Naive B cell (primary cell): ENCODE measurements around the gene PRTFDC1. TPM values are rescaled to one million over a fixed set of nuclear protein-coding genes. Genes with fewer than 3 reads are reported as not detected.
A peak's percentile ranks its signal among the peaks of the same experiment; 100 is the strongest.

Source experiments
- ATAC-seq, 2 donors: fragments of 150-1000 bp; cut with Tn5 transposase; 2 replicates each; pipeline ENCODE4 v1.10.0; 2021; ENCODE audit warnings: low read depth in 2 of 2, mild to moderate bottlenecking in 2 of 2, moderate library complexity in 2 of 2
- DNase-seq: peaks from one replicate; pipeline ENCODE4 v3.0.0; 2022
- H3K27ac Mint-ChIP-seq, 6 donors: one replicate each; pipeline ENCODE4 v1.8.0; 2020 to 2022; ENCODE audit warnings: mild to moderate bottlenecking in 6 of 6, mixed read lengths in 6 of 6, moderate library complexity in 5 of 6, inconsistent platforms in 2 of 6
- H3K27me3 Mint-ChIP-seq, 3 donors: one replicate each; pipeline ENCODE4 v1.8.0; 2021 to 2022; ENCODE audit warnings: mixed read lengths in 3 of 3, mild to moderate bottlenecking in 1 of 3
- H3K36me3 Mint-ChIP-seq, 2 donors: one replicate each; pipeline ENCODE4 v1.8.0; 2020 to 2022; ENCODE audit warnings: mixed read lengths in 2 of 2, inconsistent platforms in 1 of 2, mild to moderate bottlenecking in 1 of 2
- H3K4me1 Mint-ChIP-seq, 3 donors: one replicate each; pipeline ENCODE4 v1.8.0; 2020 to 2022; ENCODE audit warnings: mixed read lengths in 3 of 3, inconsistent platforms in 1 of 3, mild to moderate bottlenecking in 1 of 3, moderate library complexity in 1 of 3
- H3K4me3 Mint-ChIP-seq, 8 donors: one replicate each; pipeline ENCODE4 v1.8.0; 2020 to 2022; ENCODE audit warnings: mild to moderate bottlenecking in 8 of 8, mixed read lengths in 8 of 8, moderate library complexity in 8 of 8, inconsistent platforms in 2 of 8
- H3K9me3 Mint-ChIP-seq, 7 donors: one replicate each; pipeline ENCODE4 v1.8.0; 2020 to 2022; ENCODE audit warnings: mixed read lengths in 7 of 7, mild to moderate bottlenecking in 5 of 7, inconsistent platforms in 2 of 7, moderate library complexity in 1 of 7
- polyA plus RNA-seq, 6 donors: library from polyadenylated mRNA; unstranded; fragments of 300-500 nt; fragmentation: Illumina TruSeq; gene quantifications; one replicate each; pipeline ENCODE4 v1.2.3, GENCODE V29; 2021; ENCODE audit warnings: low read depth in 6 of 6

Gene PRTFDC1
- polyA plus RNA-seq, 6 donors from 2014 or later, result 0.15 to 0.38 (median 0.32) TPM; not detected in 3

DNA sequence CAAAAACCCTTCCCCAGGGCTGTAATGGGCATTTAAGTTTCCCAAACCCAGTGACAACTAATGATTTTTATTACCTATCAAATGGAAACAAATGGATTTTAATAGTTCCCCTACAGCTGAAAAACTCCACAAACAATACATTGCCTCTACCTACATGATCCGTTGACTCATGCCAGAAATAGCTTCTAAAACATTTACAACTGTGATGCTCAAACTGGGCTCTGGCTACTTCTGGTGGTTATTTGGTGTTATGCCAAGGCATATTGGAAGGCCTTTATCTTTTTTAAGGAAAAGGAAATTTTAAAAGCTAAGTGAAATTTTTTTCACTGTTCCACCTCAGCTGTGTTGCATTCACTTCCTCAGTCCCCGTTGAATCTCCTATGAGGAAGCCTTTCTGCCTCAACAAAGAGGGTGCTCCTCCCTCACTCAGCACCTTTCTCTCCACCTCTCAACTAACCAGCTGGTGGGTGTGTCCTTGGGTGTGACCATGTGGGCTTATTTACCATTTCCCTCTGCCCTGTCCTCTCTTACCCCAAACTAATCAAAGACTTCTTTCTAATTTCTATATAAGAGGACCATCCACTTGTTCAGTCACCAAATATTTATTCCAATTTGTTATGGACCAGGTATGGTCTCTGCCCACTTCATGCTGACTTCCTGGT is 82.9 kb downstream of the PRTFDC1 start:
- Mint-ChIP-seq H3K27me3 (peaks cover 4 to 24% (median 10%) of the 10 kb centered on the region in 3 donors), H3K4me3 (no peak overlapping the region), H3K9me3 (peaks cover 0 to 8% (median 4%) of the 10 kb centered on the region in 7 donors), H3K4me1 (peaks cover 0 to 11% (median 3%) of the 10 kb centered on the region in 3 donors), H3K36me3 (no peaks in the 10 kb centered on the region), H3K27ac (no peak overlapping the region)
- DNase-seq, result no peak
- ATAC-seq, result no peak

DNA sequence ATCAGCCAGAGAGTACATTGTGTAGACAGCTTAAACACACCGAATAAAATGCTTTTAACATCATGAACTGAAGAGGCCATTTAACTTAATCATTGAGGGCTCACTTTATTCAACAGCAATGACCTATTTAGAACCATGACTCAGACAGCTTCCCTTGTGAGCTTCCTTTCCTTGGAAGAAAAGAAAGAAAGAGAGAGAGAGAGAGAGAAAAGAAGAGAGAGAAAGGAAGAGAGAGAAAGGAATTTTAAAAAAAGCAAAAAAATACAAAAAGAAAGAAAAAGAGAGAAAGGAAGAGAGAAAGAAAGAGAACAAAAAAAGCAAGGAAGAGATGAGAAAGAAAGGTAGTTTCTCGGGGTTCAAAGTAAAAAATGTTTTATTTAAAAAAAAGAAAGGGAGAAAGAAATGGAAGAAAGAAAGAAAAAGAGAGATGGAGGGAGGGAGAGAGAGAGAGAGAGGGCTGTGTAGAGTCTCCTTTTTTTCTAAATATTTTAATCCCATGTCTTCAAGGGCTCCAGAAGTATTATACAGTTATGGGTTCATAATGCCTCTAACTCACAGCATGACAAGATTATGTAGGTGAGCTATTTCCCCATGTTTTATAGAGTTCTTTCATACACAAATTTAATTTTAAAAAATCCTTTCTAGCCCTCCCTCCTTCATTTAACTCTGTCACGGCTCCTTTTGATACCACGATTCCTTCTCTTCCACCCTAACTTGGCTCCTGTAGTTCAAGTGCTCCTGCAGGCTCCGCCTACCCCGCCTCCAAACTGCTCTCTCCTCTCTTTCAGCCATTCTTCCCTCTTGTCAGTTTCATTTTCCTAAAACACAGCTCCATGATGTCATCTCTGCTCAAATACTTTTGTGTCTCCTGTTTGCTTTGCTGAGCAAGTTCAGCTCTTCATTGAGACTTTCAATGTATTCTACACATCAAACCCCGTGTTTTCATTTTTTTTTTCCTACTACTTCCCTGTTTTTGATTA is 85.5 kb downstream of the PRTFDC1 start:
- peak overlapping the region in 1 of 6 donors; percentile 16 for H3K27ac Mint-ChIP-seq
- H3K9me3 Mint-ChIP-seq, result peaks cover 0 to 2% (median 0%) of the 10 kb centered on the region in 7 donors
- DNase-seq (no peak), ATAC-seq (no peak)
- no peaks in the 10 kb centered on the region for H3K36me3 Mint-ChIP-seq
- H3K4me1 Mint-ChIP-seq, result peaks cover 0 to 10% (median 3%) of the 10 kb centered on the region in 3 donors
- H3K27me3 Mint-ChIP-seq, result peaks cover 4 to 24% (median 15%) of the 10 kb centered on the region in 3 donors
- H3K4me3 Mint-ChIP-seq, result no peak overlapping the region

DNA sequence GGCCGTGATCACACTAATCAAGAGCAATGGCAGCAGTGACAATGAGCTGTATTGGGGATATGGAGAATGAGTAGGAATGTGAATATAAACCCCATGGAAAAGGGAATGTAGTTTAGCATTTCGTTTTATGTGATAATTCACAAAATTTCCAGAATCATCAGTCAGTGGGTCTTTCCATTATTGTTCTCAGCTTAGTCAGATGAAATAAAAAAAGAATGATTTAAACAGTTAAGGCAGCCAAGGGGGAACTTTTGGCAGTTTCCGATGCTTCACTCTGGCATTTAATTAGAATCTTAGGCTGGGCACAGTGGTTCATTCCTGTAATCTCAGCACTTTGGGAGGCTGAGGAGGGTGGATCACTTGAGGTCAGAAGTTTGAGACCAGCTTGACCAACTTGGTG is 86.6 kb downstream of the PRTFDC1 start:
- ATAC-seq, result no peak
- peaks cover 4 to 24% (median 15%) of the 10 kb centered on the region in 3 donors for H3K27me3 Mint-ChIP-seq
- no peak overlapping the region for H3K27ac Mint-ChIP-seq
- H3K4me3 Mint-ChIP-seq, result no peak overlapping the region
- peaks cover 0 to 2% (median 0%) of the 10 kb centered on the region in 7 donors for H3K9me3 Mint-ChIP-seq
- H3K4me1 Mint-ChIP-seq, result peaks cover 0 to 10% (median 3%) of the 10 kb centered on the region in 3 donors
- no peak for DNase-seq
- H3K36me3 Mint-ChIP-seq, result no peaks in the 10 kb centered on the region

DNA sequence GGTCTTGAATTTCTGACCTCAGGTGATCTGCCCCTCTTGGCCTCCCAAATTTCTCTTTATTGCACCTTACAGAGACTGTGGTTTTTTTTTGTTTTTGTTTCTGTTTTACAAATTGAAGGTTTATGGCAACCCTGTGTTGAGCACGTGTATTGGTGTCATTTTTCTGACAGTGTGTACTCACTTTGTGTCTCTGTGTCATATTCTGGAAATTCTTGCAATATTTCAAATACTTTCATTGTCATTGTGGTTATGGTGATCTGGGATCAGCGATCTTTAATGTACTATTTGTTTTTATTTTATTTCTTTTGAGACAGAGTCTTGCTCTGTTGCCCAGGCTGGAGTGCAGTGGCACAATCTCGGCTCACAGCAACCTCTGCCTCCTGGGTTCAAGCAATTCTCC is 89.8 kb downstream of the PRTFDC1 start:
- DNase-seq (no peak), ATAC-seq (no peak)
- H3K4me3 Mint-ChIP-seq, result no peak overlapping the region
- no peaks in the 10 kb centered on the region for H3K36me3 Mint-ChIP-seq
- no peak overlapping the region for H3K27ac Mint-ChIP-seq
- H3K27me3 Mint-ChIP-seq, result peaks cover 4 to 23% (median 15%) of the 10 kb centered on the region in 3 donors
- H3K4me1 Mint-ChIP-seq, result peaks cover 0 to 4% (median 0%) of the 10 kb centered on the region in 3 donors
- no peaks in the 10 kb centered on the region for H3K9me3 Mint-ChIP-seq

DNA sequence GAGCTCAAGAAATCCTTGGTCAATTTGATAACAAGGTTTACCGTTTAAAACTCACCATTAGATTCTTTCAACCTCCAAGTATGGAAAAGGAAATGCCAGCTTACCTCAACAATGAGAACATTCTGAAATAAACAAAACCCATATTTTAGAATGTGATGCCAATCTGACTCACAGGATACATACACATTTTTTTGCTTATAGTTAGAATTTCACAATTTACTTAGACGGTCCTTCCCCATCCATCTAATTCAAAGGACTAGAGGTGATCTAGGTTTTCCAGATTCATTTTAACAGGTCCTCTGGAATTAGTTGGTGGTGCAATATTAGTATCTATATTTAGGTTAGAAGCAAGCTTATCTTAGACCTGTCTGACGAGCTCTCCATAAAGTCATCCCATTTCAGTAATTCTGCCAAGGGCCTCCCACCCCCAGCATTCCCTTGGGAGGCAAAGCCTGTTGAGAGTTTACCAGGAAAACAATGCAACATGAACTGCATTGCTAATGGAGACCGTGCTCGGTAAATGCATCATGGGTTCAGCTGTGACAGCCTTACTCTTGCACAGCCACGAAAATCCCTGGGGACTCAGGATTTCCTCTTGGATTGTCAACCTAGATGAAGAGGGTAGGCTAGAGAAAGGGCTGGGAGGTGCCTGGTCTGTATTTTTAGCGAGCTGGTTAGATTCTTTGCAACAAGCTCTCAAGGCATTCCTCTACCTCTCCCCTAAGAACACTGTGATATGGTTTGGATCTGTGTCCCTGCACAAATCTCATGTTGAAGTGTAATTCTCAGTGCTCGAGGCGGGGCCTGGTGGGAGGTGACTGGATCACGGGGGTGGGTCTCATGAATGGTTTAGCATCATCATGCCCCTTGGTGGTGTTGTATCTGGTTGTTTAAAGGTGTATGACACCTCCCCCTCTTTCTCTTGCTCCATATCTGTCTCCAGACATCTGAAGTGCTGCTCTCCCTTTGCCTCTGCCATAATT is 93.8 kb downstream of the PRTFDC1 start:
- Mint-ChIP-seq H3K27ac (no peak overlapping the region), H3K4me1 (no peaks in the 10 kb centered on the region), H3K9me3 (no peaks in the 10 kb centered on the region), H3K4me3 (no peak overlapping the region), H3K36me3 (no peaks in the 10 kb centered on the region), H3K27me3 (peaks cover 0 to 7% (median 2%) of the 10 kb centered on the region in 3 donors)
- ATAC-seq (no peak), DNase-seq (no peak)

DNA sequence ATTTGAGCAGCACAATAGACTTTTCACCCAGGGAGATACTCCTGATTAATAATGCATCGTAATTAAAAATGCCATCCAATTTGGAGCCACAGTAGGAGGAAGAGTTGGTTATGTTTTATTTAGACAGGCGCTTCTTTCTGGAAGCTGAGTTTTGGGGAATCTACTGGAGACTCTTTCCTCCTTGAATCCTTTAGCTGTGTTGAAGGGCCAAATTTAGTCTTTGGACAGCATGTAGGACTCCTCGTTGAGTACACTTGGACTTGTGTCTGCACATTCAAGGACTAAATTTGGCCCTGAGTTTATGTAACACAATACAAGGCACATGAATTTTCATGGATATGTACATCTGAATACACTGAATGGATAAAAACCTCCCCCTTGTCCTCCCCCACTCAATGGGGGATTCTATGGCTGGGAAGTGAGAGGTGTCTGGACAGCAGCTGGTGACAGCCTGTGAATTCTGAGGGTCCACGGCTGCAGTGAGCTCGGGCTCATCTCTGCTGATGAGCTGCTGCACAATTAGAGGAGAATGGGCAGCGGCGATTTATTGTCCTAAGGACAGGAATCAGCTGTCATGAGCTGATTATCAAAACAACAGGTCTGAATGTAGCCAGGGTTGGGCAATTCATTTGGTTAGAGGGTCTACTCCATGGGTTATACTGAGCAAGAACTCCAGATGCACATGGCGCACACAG is 95.2 kb downstream of the PRTFDC1 start:
- ATAC-seq (no peak), DNase-seq (no peak)
- H3K4me1 Mint-ChIP-seq, result no peaks in the 10 kb centered on the region
- H3K27ac Mint-ChIP-seq, result no peak overlapping the region
- H3K36me3 Mint-ChIP-seq, result no peaks in the 10 kb centered on the region
- no peaks in the 10 kb centered on the region for H3K9me3 Mint-ChIP-seq
- H3K27me3 Mint-ChIP-seq, result peaks cover 0 to 7% (median 0%) of the 10 kb centered on the region in 3 donors
- no peak overlapping the region for H3K4me3 Mint-ChIP-seq

DNA sequence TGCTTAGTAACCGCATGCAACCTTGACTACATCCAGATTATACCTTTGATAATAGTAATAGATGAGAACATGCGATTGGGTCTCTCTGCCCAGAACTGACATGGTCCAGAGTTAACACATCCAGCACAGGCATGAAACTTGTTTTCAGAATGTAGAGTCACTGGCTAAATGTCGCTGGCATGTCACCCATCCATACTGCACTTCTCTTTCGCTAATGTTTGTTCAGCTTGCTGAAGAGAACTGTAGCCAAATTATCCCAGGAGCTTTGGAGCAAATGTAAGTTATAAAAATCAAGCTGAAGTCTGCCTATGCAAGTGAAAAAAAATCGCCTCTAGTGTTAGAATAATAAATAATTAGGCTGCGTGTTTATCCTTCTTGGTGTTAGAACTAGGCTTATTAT is 98.2 kb downstream of the PRTFDC1 start:
- DNase-seq (no peak), ATAC-seq (no peak)
- Mint-ChIP-seq H3K4me1 (peaks cover 0 to 13% (median 4%) of the 10 kb centered on the region in 3 donors), H3K27ac (no peak overlapping the region), H3K4me3 (no peak overlapping the region), H3K9me3 (no peaks in the 10 kb centered on the region), H3K27me3 (peaks cover 8 to 22% (median 15%) of the 10 kb centered on the region in 3 donors), H3K36me3 (no peaks in the 10 kb centered on the region)

DNA sequence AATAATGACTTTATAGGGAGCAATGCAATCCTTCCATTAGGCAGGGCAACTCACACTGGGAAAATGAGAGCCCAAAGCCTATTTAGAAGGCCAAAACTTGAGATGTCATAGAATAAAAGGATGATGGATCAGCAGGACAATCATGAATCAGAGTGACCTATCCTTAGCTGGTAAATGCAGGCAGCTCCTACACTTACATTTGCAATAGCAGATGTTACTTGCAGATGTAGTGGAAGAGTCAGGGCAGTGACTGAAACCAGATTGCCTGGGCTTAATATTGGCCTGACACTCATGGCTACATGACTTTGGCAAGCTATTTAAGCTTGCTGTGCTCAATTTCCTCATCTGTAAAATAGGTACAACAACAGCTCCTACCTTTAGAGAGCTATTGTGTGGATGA is 98.7 kb downstream of the PRTFDC1 start:
- no peak for DNase-seq
- peaks cover 8 to 22% (median 15%) of the 10 kb centered on the region in 3 donors for H3K27me3 Mint-ChIP-seq

DNA sequence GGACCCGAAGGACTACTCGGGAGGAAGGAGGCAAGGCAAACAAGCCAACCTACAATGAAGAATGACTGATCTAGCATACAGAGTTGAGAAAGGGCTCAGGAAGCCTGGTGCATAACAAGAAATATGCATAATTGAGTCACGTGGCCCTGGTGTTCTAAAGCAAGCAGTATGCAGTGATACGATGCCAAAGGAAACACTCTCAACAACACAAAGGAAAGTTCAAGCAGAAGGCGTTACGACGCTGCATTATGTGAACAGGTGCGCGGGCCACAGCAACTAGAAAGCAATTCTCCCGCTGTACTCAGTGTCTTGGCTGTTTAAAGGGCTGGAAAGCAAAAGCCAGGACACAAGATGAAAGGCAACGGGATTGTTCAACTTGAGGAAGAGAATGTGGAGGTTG is 100.8 kb downstream of the PRTFDC1 start:
- no peak for ATAC-seq
- no peaks in the 10 kb centered on the region for H3K9me3 Mint-ChIP-seq
- no peak for DNase-seq
- peaks cover 15 to 29% (median 15%) of the 10 kb centered on the region in 3 donors for H3K27me3 Mint-ChIP-seq
- H3K36me3 Mint-ChIP-seq, result no peaks in the 10 kb centered on the region
- H3K4me1 Mint-ChIP-seq, result peaks cover 0 to 13% (median 4%) of the 10 kb centered on the region in 3 donors
- H3K4me3 Mint-ChIP-seq, result no peak overlapping the region
- no peak overlapping the region for H3K27ac Mint-ChIP-seq

More for the DNA sequence above, 98.7 kb downstream of the PRTFDC1 start:
- Mint-ChIP-seq H3K36me3 (no peaks in the 10 kb centered on the region), H3K4me1 (peaks cover 0 to 13% (median 4%) of the 10 kb centered on the region in 3 donors), H3K27ac (no peak overlapping the region), H3K9me3 (no peaks in the 10 kb centered on the region), H3K4me3 (no peak overlapping the region)
- no peak for ATAC-seq

DNA sequence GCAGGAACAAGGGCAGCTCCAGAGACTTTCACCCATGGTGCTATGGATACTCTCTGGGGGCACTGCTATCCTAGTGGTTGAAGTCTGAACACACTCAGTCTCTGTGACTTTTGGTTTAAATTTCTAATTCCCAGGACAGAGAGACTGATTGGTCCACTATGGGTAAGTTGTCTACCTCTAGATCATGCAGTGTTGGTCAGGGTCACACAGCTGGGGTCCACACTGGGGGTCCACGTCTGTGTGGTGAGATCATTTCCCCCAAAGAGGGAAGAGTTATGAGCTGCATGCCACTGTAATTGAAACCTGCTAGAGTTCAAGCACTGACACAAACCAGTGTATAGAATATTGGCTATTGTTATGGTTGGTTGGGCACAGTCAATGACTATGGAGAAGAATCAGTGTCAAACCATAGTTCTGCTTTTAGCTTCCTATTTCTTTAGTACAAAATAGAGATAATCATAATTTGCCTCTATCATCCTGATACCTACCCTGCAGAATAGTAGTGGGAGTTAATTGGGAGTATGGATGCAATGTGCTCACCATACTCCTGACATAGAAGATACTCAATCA is 101.6 kb downstream of the PRTFDC1 start:
- H3K9me3 Mint-ChIP-seq, result no peaks in the 10 kb centered on the region
- no peak overlapping the region for H3K27ac Mint-ChIP-seq
- no peak for DNase-seq
- no peak overlapping the region for H3K4me3 Mint-ChIP-seq
- H3K36me3 Mint-ChIP-seq, result no peaks in the 10 kb centered on the region
- H3K4me1 Mint-ChIP-seq, result peaks cover 0 to 13% (median 4%) of the 10 kb centered on the region in 3 donors
- peak; percentile 37 to 64 for ATAC-seq
- H3K27me3 Mint-ChIP-seq, result peaks cover 15 to 29% (median 23%) of the 10 kb centered on the region in 3 donors

DNA sequence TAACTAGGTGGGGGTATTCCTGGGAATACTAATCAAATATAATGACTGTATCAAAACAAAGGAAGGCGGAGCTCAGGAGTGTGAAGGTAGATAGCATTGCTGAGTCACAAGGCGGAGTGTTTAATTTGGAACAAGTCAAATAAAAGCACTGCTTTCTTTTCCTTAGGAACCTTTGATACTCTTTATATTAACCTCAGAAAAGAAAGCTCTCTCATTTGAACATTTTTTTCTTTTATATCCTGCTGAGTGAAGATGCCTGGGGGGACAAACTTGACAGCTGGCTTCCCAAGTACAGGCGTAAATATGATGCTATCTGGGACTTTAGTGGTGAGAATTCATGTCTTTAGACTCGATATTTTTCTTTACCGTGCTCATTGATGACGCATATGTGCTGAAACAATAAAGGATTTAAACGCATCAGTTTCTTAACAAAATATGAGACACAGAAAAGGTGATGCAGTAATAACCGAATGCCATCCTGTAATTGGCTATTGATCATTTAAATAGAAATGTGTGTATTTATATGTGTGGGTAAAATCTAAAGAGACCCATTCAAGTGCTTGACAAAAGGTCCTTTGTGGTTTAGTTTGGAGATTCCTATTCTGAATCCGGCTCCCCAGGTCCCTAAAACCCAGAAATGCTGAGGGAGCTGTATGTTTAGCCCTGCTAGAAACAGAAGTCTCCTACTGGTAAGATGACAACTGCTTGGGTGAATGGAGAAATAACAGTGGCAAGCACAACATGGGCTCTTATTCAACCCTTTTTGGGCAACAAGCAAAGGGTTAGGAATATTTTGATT is 102.7 kb downstream of the PRTFDC1 start:
- ATAC-seq (no peak), DNase-seq (no peak)
- Mint-ChIP-seq H3K36me3 (no peaks in the 10 kb centered on the region), H3K27ac (no peak overlapping the region), H3K4me3 (no peak overlapping the region), H3K4me1 (peaks cover 0 to 13% (median 4%) of the 10 kb centered on the region in 3 donors), H3K9me3 (peaks cover 0 to 2% (median 0%) of the 10 kb centered on the region in 7 donors), H3K27me3 (peaks cover 15 to 24% (median 23%) of the 10 kb centered on the region in 3 donors)
